Esophagus muscularis mucosa (tissue), 4 donors: ENCODE data around the gene GFRA3.

Experiments
- CTCF ChIP-seq, 3 experiments: fragments of 200-600 bp in 2 of 3; fragments of 450-650 bp in 1 of 3; sonication (generic) in 2 of 3; IDR thresholded peaks; one replicate each; pipeline ENCODE4 v1.5.1; 2017 to 2019; ENCODE audit warnings: antibody characterized with exemption in 3 of 3, mild to moderate bottlenecking in 2 of 3, moderate library complexity in 1 of 3
- EP300 ChIP-seq: sonication (generic); formaldehyde crosslinking; IDR thresholded peaks from one replicate; pipeline ENCODE4 v1.6.1; 2017; ENCODE audit warnings: antibody characterized with exemption
- POLR2AphosphoS5 ChIP-seq, 2 donors: sonication (generic); formaldehyde crosslinking; IDR thresholded peaks; one replicate each; pipeline ENCODE4 v1.6.1; 2017; ENCODE audit warnings: antibody characterized with exemption in 2 of 2

- no peak for TF ChIP-seq POLR2AphosphoS5 (IDR thresholded peaks at IDR 0.05)
- no peak for TF ChIP-seq CTCF (IDR thresholded peaks at IDR 0.05)
- TF ChIP-seq EP300 = no peak
Measured at GRCh38 chr5:138305797-138306196, 31.4 kb upstream of the GFRA3 start.
